HL-60/S4 treated with phorbol 12-myristate 13-acetate at 8.2 ng/mL for 4 days and 3 days (cell line): ENCODE data around the gene OR2B6.
"Not testable (repeated sequence)": the region's sequence is repeated elsewhere in the genome, so short reads cannot be mapped to it uniquely, and the experiment has no call there.

ENCODE experiments used
- in situ Hi-C: fragments of 300-500 bp; cut with MboI; formaldehyde crosslinking; loops from 2 replicates; pipeline ENCODE4 v1.15.0; 2022; ENCODE audit warnings: low sequenced_read_pairs

OR2B6 gene

GRCh38 chr6:27956941-27957340 is at the start of gene OR2B6:
Gene OR2B6 (plus strand): TSS chr6:27957241. CDS start chr6:27957241, 0 bp downstream.
- in situ Hi-C loops = no loop called here

GRCh38 chr6:27908017-27908416 is 49.0 kb upstream of the OR2B6 start:
- in situ Hi-C loops = no loop called here

GRCh38 chr6:27911956-27912446 is 45.0 kb upstream of the OR2B6 start, which contains the start of gene OR2B2:
Gene OR2B2 (minus strand): TSS chr6:27912396. CDS start chr6:27912319, 77 bp downstream.
- in situ Hi-C loops = no loop called here

- in situ Hi-C loops = no loop called here
These were observed 34.1 kb upstream of the OR2B6 start for GRCh38 chr6:27922949-27923348.

- in situ Hi-C loops = no loop called here
These were observed 32.9 kb upstream of the OR2B6 start for GRCh38 chr6:27924179-27924578.

GRCh38 chr6:27928041-27928440 is 29.0 kb upstream of the OR2B6 start:
- in situ Hi-C loops = not testable (repeated sequence)

- in situ Hi-C loops = not testable (repeated sequence)
These were observed 27.1 kb upstream of the OR2B6 start for GRCh38 chr6:27929930-27930329.

- in situ Hi-C loops = no loop called here
These were observed 25.8 kb upstream of the OR2B6 start for GRCh38 chr6:27931209-27931608.

- in situ Hi-C loops = no loop called here
These were observed 16.3 kb upstream of the OR2B6 start for GRCh38 chr6:27940766-27941165.

- in situ Hi-C loops = not testable (repeated sequence)
These were observed 14.0 kb upstream of the OR2B6 start for GRCh38 chr6:27943072-27943471.

GRCh38 chr6:27948237-27948636 is 8.8 kb upstream of the OR2B6 start:
- in situ Hi-C loops = no loop called here

- in situ Hi-C loops = no loop called here
These were observed 6.0 kb upstream of the OR2B6 start for GRCh38 chr6:27951040-27951439.

- in situ Hi-C loops = no loop called here
These were observed 475 bp downstream of the OR2B6 start for GRCh38 chr6:27957516-27957915.

GRCh38 chr6:27962506-27962905 is 5.5 kb downstream of the OR2B6 start:
- in situ Hi-C loops = no loop called here

- in situ Hi-C loops = no loop called here
These were observed 9.0 kb downstream of the OR2B6 start for GRCh38 chr6:27966044-27966443.

GRCh38 chr6:27966816-27967426 is 9.9 kb downstream of the OR2B6 start:
- in situ Hi-C loops = no loop called here

- in situ Hi-C loops = no loop called here
These were observed 13.4 kb downstream of the OR2B6 start for GRCh38 chr6:27970444-27970843.

- in situ Hi-C loops = no loop called here
These were observed 15.7 kb downstream of the OR2B6 start for GRCh38 chr6:27972750-27973149.

GRCh38 chr6:27977387-27977786 is 20.3 kb downstream of the OR2B6 start:
- in situ Hi-C loops = no loop called here

GRCh38 chr6:27978705-27979104 is 21.7 kb downstream of the OR2B6 start:
- in situ Hi-C loops = no loop called here

- in situ Hi-C loops = no loop called here
These were observed 23.1 kb downstream of the OR2B6 start for GRCh38 chr6:27980111-27980510.

GRCh38 chr6:27986928-27987725 is 30.1 kb downstream of the OR2B6 start:
- in situ Hi-C loops = no loop called here
